Measurements from ENCODE around the gene PTPN5. TPM values are rescaled to one million over a fixed set of nuclear protein-coding genes. Genes with fewer than 3 reads are reported as not detected.

Gene PTPN5
- total and polyA plus RNA-seq, 5 donors, result 0.74 to 2.0 (median 1.6) TPM; not detected in 1

DNA sequence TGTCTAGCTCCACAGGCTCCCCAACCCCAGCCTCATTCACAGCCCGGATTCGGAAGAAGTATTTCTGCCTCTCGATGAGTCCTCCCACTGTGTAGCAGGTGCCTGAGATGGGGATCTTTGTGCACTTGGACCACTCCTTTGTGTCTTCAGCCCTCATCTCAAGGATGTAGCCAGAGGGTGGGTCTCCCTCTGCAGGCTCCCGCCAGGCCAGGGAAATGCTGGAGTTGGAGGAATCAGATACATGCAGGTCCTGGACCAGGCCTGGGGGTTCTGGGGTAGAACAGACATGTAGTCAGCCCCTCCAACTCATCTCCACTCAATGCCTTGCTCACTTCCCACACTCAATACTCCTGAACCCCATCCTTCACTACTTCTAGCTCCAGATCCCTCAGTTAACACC lies 82.2 kb downstream of the PTPN5 start:
- no peaks in the 10 kb centered on the region for H3K27me3 ChIP-seq (ENCODE audit: control insufficient read depth, insufficient read depth)
- H3K27ac ChIP-seq (ENCODE audit: low read length), result no peak overlapping the region
- intact Hi-C loops (cut with DNase I), result loop anchor here in 2 of 4 donors (10.0 kb wide), 1 partner anchor 75 kb away; the partner anchor contains the start of gene SPTY2D1 (in 2 of the 2)
- H3K9me3 ChIP-seq (ENCODE audit: control insufficient read depth, low read length), result no peaks in the 10 kb centered on the region
- DNase-seq, result no peak
- ATAC-seq, result no peak
- no peak overlapping the region for H3K4me3 ChIP-seq (ENCODE audit: low read length)
- H3K4me1 ChIP-seq (ENCODE audit: control insufficient read depth, insufficient read depth, low read length), result peaks cover 4% of the 10 kb centered on the region
- WGBS, result 91% methylated on average over 4 of the region's 4 CpGs

DNA sequence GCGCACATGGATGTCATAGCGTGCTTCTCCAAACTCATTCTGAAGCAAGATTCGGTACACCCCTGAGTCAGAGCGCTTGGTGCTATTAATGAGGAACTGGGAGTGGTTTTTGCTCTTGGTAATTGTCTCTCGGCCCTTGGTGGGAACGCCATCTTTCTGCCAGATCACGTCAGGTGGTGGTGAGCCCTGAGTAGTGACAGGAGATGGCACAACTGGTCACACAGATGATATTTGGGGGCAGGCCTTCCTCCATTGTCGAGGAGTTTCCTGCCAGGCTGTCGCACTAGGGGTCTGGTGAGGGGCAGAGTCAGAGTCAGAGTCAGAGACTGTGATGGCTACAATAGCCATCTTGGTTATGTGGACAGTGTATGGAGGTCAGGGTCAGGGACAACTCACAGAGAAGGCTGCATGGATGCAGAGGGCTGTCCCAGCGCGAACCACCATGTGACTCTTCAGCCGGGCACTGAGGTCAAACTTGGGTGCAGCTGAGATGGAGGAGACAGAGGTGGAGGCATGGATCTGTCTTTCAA lies 83.7 kb downstream of the PTPN5 start:
- Histone ChIP-seq H3K4me1 (ENCODE audit: control insufficient read depth, insufficient read depth, low read length) (peaks cover 8% of the 10 kb centered on the region), H3K27ac (ENCODE audit: low read length) (no peak overlapping the region), H3K27me3 (ENCODE audit: control insufficient read depth, insufficient read depth) (no peaks in the 10 kb centered on the region), H3K4me3 (ENCODE audit: low read length) (no peak overlapping the region), H3K9me3 (ENCODE audit: control insufficient read depth, low read length) (no peaks in the 10 kb centered on the region)
- no peak for ATAC-seq
- 89% methylated on average over 12 of the region's 12 CpGs for WGBS
- no peak for DNase-seq
- intact Hi-C loops (cut with DNase I), result loop anchor here in 2 of 4 donors (10.0 kb wide), 1 partner anchor 73 kb away; the partner anchor contains the start of gene SPTY2D1 (in 2 of the 2)

DNA sequence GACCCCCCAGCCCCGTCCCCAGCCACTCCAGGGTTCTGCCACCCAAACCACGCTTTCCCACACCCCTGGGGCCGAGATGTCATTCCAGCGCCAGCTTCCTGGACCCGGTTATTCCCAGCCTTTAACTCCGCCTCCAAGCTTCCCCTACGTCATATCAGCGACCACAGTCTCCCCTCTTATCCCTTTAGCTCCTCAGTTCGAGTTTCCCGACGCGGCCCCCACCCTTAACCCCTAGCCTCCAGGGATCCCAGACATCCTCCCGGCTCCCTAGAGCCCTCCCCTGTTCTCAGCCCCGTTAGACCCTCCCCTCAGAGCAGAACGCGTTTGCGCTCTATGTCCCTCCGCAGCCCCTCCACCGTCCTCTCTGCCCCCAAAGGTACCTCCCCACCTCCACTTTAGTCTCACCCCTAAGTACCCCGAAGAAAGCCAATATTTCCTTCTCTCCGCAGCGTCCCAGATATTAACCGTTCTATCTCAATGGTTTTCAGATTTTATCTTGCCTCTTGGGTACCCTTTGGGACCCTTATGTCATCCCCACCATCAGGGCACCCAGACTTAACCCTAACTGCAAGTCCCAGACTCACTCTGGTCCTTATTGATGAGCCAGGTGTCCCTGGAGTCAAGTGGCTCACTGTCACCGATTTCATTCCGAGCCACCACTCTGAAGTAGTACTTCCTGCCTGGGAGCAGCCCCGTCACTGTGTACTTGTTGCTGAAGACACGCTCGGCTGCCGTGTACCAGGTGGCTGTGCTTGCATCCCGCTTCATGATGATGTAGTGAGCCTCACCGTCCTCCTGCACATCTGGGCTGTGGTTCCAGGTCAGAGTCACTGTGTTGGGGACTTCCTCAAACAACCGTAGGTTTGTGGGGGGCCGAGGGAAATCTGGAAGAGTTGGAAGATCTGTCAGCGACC lies 85.0 kb downstream of the PTPN5 start:
- ATAC-seq (peak; percentile 76 to 92), DNase-seq (peak; percentile 78 to 89 (median 87))
- Histone ChIP-seq H3K9me3 (ENCODE audit: control insufficient read depth, low read length) (no peaks in the 10 kb centered on the region), H3K27ac (ENCODE audit: low read length) (peak overlapping the region; percentile 28), H3K27me3 (ENCODE audit: control insufficient read depth, insufficient read depth) (no peaks in the 10 kb centered on the region), H3K4me3 (ENCODE audit: low read length) (peak overlapping the region; percentile 73), H3K4me1 (ENCODE audit: control insufficient read depth, insufficient read depth, low read length) (peaks cover 8% of the 10 kb centered on the region)
- WGBS, result 11% methylated on average over 34 of the region's 34 CpGs
- intact Hi-C loops (cut with DNase I), result loop anchor here in 2 of 4 donors (10.0 kb wide), 1 partner anchor 72 kb away; the partner anchor contains the start of gene SPTY2D1 (in 2 of the 2)

DNA sequence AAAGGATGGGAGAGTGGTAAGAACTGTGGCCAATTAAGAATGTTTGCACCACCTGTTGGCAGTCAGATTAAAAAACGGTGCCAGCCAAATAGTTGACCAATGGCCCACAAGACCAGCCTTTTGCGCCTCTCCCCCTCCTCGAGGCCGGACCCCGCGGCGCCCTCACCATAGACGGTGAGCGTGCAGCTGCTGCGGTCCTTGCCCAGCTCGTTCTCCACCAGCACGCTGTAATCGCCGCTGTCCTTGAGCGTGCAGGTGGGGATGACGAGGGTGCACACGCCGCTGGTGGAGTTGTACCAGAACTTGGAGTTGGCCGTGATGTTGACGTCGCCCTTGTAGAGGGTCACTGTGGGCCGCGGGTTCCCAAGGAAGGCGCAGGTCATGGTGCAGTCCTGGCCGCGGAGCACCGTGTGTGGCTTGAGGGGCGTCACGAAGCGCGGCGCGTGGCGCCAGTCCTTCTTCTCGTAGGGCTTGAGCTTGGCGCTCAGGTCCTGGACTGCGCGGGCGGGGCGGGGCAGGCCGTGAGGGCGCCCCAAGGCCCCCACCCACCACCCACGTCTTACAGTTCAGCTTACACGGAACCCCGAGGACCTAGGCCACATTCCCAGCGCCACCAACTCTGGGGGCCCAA lies 85.8 kb downstream of the PTPN5 start:
- Histone ChIP-seq H3K9me3 (ENCODE audit: control insufficient read depth, low read length) (no peaks in the 10 kb centered on the region), H3K27me3 (ENCODE audit: control insufficient read depth, insufficient read depth) (no peaks in the 10 kb centered on the region), H3K4me1 (ENCODE audit: control insufficient read depth, insufficient read depth, low read length) (peaks cover 8% of the 10 kb centered on the region), H3K4me3 (ENCODE audit: low read length) (peak overlapping the region; percentile 73), H3K27ac (ENCODE audit: low read length) (no peak overlapping the region)
- DNase-seq (peak; percentile 49 to 80 (median 79)), ATAC-seq (peak; percentile 66 to 81)
- 2% methylated on average over 46 of the region's 46 CpGs for WGBS
- intact Hi-C loops (cut with DNase I), result loop anchor here in 2 of 4 donors (10.0 kb wide), 1 partner anchor 71 kb away; the partner anchor contains the start of gene SPTY2D1 (in 2 of the 2)

DNA sequence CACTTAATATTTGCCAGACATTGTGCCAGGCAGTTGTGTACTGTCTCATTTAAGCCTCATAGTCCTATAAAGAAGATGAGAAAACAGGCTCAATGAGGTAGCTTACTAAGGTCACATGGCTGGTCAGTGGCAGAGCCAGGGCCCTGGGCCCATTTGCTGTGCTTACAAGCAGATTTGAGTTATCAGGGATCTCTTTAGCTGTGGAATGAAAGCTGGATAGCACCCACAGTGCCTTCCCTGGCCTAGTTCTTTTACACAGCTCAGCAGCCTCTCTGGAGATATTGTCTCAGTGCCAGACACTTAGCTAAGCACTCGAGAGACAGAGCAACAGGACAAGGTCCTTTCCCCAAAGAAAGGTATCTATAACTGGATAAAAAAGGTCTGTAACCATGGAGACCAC lies 86.9 kb downstream of the PTPN5 start:
- 20% methylated on average over 1 of the region's 1 CpG for WGBS
- no peak overlapping the region for H3K27ac ChIP-seq (ENCODE audit: low read length)
- peak in 2 of 3 donors; percentile 70 to 81 for DNase-seq
- peaks cover 8% of the 10 kb centered on the region for H3K4me1 ChIP-seq (ENCODE audit: control insufficient read depth, insufficient read depth, low read length)
- peak in 1 of 2 donors; percentile 69 for ATAC-seq
- no peaks in the 10 kb centered on the region for H3K27me3 ChIP-seq (ENCODE audit: control insufficient read depth, insufficient read depth)
- intact Hi-C loops (cut with DNase I), result loop anchor here in 2 of 4 donors (10.0 kb wide), 1 partner anchor 70 kb away; the partner anchor contains the start of gene SPTY2D1 (in 2 of the 2)
- no peak overlapping the region for H3K4me3 ChIP-seq (ENCODE audit: low read length)
- no peaks in the 10 kb centered on the region for H3K9me3 ChIP-seq (ENCODE audit: control insufficient read depth, low read length)

DNA sequence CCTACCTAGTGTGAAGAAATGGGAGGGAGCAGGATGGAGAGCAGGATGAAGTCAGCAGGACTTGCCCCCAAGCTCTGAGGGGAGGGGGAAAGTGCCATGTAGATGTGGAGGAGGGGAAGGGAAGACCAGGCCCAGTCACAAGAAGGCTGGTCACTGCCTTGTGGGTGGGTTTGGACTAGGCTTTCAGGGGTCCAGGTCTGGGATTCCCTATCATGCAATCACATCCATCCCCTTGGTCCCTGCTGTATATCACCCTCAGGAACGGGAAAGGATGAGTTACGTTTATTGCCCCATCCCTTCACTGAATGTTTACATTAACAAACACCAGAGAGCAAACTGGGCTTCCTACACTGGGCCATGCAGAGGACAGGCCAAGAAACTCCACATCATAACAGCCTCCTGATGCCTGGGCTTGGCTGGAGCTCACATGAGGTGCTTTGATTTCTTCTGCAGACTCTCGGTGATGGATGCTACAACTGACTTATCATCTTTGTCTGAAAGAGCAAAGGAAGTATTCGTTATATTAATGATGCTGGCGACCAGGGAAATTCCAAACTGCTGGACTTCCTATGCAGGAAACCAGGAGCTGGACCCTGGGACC lies 87.5 kb downstream of the PTPN5 start:
- no peaks in the 10 kb centered on the region for H3K9me3 ChIP-seq (ENCODE audit: control insufficient read depth, low read length)
- no peak overlapping the region for H3K4me3 ChIP-seq (ENCODE audit: low read length)
- ATAC-seq, result no peak
- intact Hi-C loops (cut with DNase I), result loop anchor here in 2 of 4 donors (10.0 kb wide), 1 partner anchor 69 kb away; the partner anchor contains the start of gene SPTY2D1 (in 2 of the 2)
- no peaks in the 10 kb centered on the region for H3K27me3 ChIP-seq (ENCODE audit: control insufficient read depth, insufficient read depth)
- no peak overlapping the region for H3K27ac ChIP-seq (ENCODE audit: low read length)
- H3K4me1 ChIP-seq (ENCODE audit: control insufficient read depth, insufficient read depth, low read length), result peaks cover 11% of the 10 kb centered on the region
- 71% methylated on average over 5 of the region's 5 CpGs for WGBS
- DNase-seq, result no peak

DNA sequence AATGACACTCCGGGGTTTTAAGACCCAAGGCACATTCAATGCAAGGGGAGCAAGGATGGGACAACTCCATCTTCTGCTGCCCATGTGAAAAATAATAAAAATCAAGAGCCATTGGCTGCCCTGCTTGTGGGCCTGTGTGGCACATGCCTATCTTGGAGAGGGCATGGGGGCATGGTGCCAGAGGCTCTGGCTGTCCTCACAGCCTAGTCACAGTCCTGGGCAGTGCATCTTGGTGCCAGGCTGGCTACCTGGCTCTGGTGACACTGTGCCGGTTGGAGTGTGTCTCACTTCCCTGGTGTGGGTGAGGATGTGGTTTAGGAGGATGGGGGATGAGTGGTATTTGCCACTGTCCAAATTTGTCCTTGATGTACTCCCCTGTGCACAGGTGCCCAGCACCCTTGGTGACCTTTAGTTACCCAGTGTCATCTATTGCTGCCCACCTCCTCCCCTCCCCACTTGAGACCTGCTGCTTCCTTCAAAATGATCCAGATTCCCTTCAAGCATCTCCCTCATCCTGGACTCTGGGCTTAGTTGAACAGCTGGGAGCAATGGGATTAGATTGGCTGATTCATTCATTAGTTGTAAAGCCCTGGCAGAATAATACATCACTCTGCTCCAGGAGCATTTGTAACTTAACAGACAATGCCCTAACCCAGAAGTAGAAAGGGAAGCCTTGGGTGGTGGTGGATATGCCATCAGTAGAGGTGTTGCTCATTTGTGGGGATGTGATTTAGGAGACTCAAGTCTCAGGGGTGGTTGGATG lies 88.4 kb downstream of the PTPN5 start:
- 32% methylated on average over 2 of the region's 2 CpGs for WGBS
- peak in 2 of 3 donors; percentile 69 for DNase-seq
- intact Hi-C loops (cut with DNase I), result loop anchor here in 2 of 4 donors (10.0 kb wide), 1 partner anchor 68 kb away; the partner anchor contains the start of gene SPTY2D1 (in 2 of the 2)

DNA sequence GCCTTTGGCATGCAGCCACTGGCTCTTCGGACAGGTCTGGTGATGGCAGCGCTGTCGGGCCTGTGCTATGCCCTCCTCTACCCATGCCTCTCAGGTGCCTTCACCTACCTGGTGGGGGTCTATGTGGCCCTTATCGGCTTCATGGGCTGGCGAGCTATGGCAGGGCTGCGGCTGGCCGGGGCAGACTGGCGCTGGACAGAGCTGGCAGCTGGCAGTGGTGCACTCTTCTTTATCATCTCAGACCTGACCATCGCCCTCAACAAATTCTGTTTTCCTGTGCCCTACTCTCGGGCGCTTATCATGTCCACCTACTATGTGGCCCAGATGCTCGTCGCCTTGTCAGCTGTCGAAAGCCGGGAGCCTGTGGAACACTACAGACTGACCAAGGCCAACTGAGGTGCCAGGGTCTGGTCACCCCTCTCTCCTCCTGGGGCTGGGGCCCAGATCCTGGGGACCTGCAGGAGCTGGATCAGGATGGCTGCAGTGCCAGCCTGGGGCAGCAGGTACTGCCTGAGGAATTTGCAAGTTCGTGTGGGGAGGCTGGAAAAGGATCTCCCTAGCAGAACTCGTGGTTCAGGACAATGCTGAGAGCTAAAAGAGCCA lies 89.9 kb downstream of the PTPN5 start:
- H3K27me3 ChIP-seq (ENCODE audit: control insufficient read depth, insufficient read depth), result no peaks in the 10 kb centered on the region
- WGBS, result 96% methylated on average over 17 of the region's 17 CpGs
- H3K4me3 ChIP-seq (ENCODE audit: low read length), result no peak overlapping the region
- no peak for DNase-seq
- H3K9me3 ChIP-seq (ENCODE audit: control insufficient read depth, low read length), result no peaks in the 10 kb centered on the region
- H3K4me1 ChIP-seq (ENCODE audit: control insufficient read depth, insufficient read depth, low read length), result peaks cover 11% of the 10 kb centered on the region
- no peak for ATAC-seq
- intact Hi-C loops (cut with DNase I), result loop anchor here in 2 of 4 donors (10.0 kb wide), 1 partner anchor 67 kb away; the partner anchor contains the start of gene SPTY2D1 (in 2 of the 2)
- no peak overlapping the region for H3K27ac ChIP-seq (ENCODE audit: low read length)

More for the DNA sequence above, 88.4 kb downstream of the PTPN5 start:
- Histone ChIP-seq H3K27me3 (ENCODE audit: control insufficient read depth, insufficient read depth) (no peaks in the 10 kb centered on the region), H3K27ac (ENCODE audit: low read length) (no peak overlapping the region), H3K4me1 (ENCODE audit: control insufficient read depth, insufficient read depth, low read length) (peaks cover 11% of the 10 kb centered on the region), H3K9me3 (ENCODE audit: control insufficient read depth, low read length) (no peaks in the 10 kb centered on the region), H3K4me3 (ENCODE audit: low read length) (no peak overlapping the region)
- no peak for ATAC-seq

DNA sequence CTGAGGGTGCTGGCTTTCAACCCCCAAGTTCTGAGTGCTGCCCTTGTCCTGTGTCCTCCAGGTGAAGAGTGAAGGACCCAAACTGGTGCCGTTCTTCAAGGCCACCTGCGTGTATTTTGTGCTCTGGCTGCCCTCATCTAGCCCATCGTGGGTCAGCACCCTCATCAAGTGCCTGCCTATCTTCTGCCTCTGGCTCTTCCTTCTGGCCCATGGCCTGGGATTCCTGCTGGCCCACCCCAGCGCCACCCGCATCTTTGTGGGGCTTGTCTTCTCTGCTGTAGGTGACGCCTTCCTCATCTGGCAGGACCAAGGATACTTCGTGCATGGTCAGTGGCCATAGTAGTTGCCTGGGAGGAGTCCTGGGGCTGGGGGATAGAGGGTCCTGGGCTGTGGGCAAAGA lies 90.7 kb downstream of the PTPN5 start:
- DNase-seq (no peak), ATAC-seq (no peak)
- Histone ChIP-seq H3K27me3 (ENCODE audit: control insufficient read depth, insufficient read depth) (no peaks in the 10 kb centered on the region), H3K9me3 (ENCODE audit: control insufficient read depth, low read length) (no peaks in the 10 kb centered on the region), H3K4me3 (ENCODE audit: low read length) (no peak overlapping the region), H3K4me1 (ENCODE audit: control insufficient read depth, insufficient read depth, low read length) (peaks cover 11% of the 10 kb centered on the region), H3K27ac (ENCODE audit: low read length) (no peak overlapping the region)
- WGBS, result 91% methylated on average over 7 of the region's 7 CpGs
- intact Hi-C loops (cut with DNase I), result loop anchor here in 2 of 4 donors (10.0 kb wide), 1 partner anchor 66 kb away; the partner anchor contains the start of gene SPTY2D1 (in 2 of the 2)
